Kidney (tissue), 14 donors: ENCODE data around the gene RILP. TPM values are rescaled to one million over a fixed set of nuclear protein-coding genes. Genes with fewer than 3 reads are reported as not detected.

Experiments
- DNase-seq, 5 donors: peaks; one replicate each; pipeline ENCODE4 v3.0.0-alpha.2; 2013 to 2020
- FAIRE-seq: peaks from 2 replicates; lab custom pipeline; 2012; peaks lifted over from hg19 to GRCh38; lab: Jason Lieb, UNC
- H3K27ac ChIP-seq, 2 donors: one replicate each; pipeline ENCODE4 v1.7.0; 2013; ENCODE audit warnings: low read depth in 2 of 2, low read length in 2 of 2, inconsistent platforms in 1 of 2
- H3K27me3 ChIP-seq: one replicate; pipeline ENCODE4 v1.7.1; 2013; ENCODE audit warnings: low read length, inconsistent platforms; ENCODE audit not compliant: control insufficient read depth, insufficient read depth
- H3K36me3 ChIP-seq, 3 donors: one replicate each; pipeline versions ENCODE4 v1.7.0 to v1.7.1; 2013; ENCODE audit warnings: low read length in 3 of 3, control low read depth in 1 of 3, inconsistent platforms in 1 of 3; ENCODE audit not compliant: insufficient read depth in 3 of 3, control insufficient read depth in 2 of 3
- H3K4me1 ChIP-seq, 3 donors: one replicate each; pipeline versions ENCODE4 v1.7.0 to v1.7.1; 2013; ENCODE audit warnings: low read length in 3 of 3, inconsistent platforms in 1 of 3, low read depth in 1 of 3; ENCODE audit not compliant: control insufficient read depth in 2 of 3, insufficient read depth in 2 of 3
- H3K4me3 ChIP-seq, 3 donors: one replicate each; pipeline versions ENCODE4 v1.7.0 to v1.8.1; 2013; ENCODE audit warnings: low read length in 3 of 3, control low read depth in 1 of 3, inconsistent platforms in 1 of 3
- H3K9ac ChIP-seq, 3 donors: one replicate each; pipeline versions ENCODE4 v1.7.0 to v1.7.1; 2013; ENCODE audit warnings: low read length in 3 of 3, control low read depth in 1 of 3, inconsistent platforms in 1 of 3
- H3K9me3 ChIP-seq, 3 donors: one replicate each; pipeline versions ENCODE4 v1.7.0 to v1.7.1; 2013; ENCODE audit warnings: low read length in 3 of 3, control low read depth in 1 of 3, inconsistent platforms in 1 of 3; ENCODE audit not compliant: control insufficient read depth in 2 of 3, insufficient read depth in 1 of 3
- CTCF ChIP-seq: IDR thresholded peaks from 3 replicates; pipeline ENCODE4 v1.5.1; 2012; ENCODE audit warnings: mild to moderate bottlenecking, moderate library complexity, borderline replicate concordance; ENCODE audit not compliant: insufficient read depth; ENCODE audit errors: extremely low read depth
- intact Hi-C: fragments of 100-400 bp; cut with DNase I; formaldehyde crosslinking; loops from one replicate; pipeline ENCODE4 v1.11.1; 2022
- polyA plus RNA-seq: library from polyadenylated mRNA; stranded (reverse); fragments of 350-450 nt; fragmentation: Illumina TruSeq; extraction: RNeasy Lipid Tissue Mini Kit (QIAGEN cat#74804); gene quantifications from one replicate; pipeline ENCODE4 v1.2.3, GENCODE V29; 2014; ENCODE audit warnings: low read depth, low replicate concordance; ENCODE audit not compliant: insufficient read depth
- total RNA-seq: library from RNA; stranded (reverse); fragmentation: NEBNext Ultra II Directional; extraction: Animal tissue kit (Norgen Biotek cat#: 25700); gene quantifications from one replicate; pipeline ENCODE4 v1.2.1, GENCODE V29; 2021
- donor health status: control.
- donor health status: control.
- donor health status: control.
- donor health status: control.
- donor health status: control.
- donor health status: DM: yes; HTN: yes; CAD: no.
- donor health status: Normal renal cell carcinoma (clear cell type).

The RILP gene
- total and polyA plus RNA-seq, 2 donors from 2014 or later, result 17.1 to 26.6 TPM

DNA sequence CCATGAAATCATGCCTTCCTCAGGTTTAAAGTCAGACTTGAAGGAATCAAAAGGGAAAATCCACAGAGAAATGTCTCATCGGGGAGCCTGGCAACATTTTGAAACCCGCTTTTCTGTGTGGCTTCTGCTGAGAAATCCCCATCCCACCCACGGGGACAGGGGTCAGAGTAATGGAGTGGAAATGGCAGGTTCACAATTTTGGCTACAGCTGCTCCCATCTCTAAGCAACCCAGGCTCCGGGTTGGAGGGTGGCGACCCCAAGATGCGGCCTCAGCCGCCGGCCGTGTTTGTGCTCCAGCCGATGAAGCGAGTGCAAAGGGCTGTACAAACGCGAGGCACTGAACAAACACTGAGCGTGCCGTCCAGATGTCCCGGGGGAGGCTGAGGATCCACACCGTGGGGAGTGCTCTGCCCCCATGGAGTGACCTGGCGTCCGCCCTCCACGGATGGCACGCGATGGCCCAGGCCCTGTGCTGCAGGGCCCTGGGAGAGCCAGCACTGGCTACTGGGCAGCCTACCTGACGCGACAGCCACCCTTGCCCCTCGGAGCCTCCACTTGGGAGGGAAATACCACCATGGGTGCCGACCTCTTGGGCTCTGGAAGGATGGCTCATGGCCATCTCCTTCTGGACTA, 43.2 kb downstream of the RILP start:
- Histone ChIP-seq H3K9ac (peak overlapping the region in 2 of 3 donors; percentile 16 to 87), H3K4me3 (no peak overlapping the region), H3K27me3 (no peaks in the 10 kb centered on the region), H3K9me3 (no peaks in the 10 kb centered on the region), H3K27ac (peak overlapping the region; percentile 91 to 94), H3K4me1 (peaks cover 0 to 37% (median 36%) of the 10 kb centered on the region in 3 donors), H3K36me3 (peaks cover 0 to 12% (median 6%) of the 10 kb centered on the region in 3 donors)
- no peak for TF ChIP-seq CTCF
- FAIRE-seq, result no peak
- DNase-seq, result peak in 2 of 5 donors; percentile 35 to 45
- intact Hi-C loops, result no loop called here

DNA sequence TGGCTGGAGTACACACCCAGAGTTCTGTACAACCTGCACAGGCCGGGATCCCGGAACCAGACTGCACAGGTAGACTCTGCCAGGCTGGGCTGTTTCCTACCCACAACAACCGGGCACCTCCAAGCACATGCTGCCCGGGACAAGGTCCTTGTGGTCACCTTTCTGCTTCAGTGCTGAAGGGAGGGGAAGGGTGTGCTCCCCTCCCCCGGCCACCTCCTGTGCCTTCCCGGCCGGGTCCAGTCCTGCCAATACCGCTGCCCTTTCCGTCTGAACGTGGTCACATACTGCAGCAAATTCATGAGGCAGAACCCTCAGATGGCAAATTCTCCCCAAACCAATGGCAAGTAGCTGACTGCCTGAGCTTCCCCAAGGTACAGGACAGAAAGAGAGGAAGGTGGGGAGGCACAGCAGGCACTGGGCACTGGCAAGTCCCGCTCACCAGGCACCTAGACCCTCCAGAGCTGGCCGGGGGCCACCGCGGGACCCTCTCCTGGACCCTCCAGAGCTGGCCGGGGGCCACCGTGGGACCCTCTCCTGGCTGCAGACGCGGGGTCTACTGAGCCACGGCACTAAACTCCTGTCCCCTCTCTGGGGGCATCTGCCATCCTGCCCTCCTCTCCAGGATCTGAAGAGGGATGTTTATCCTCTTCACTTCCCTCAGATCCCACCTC, 43.9 kb downstream of the RILP start:
- no peak overlapping the region for H3K4me3 ChIP-seq
- peaks cover 0 to 37% (median 36%) of the 10 kb centered on the region in 3 donors for H3K4me1 ChIP-seq

GRCh38 chr17:1604831-1605528, 44.7 kb downstream of the RILP start:
- H3K27ac ChIP-seq, result peak overlapping the region; percentile 87 to 89
- no peaks in the 10 kb centered on the region for H3K27me3 ChIP-seq
- H3K36me3 ChIP-seq, result peaks cover 0 to 9% (median 8%) of the 10 kb centered on the region in 3 donors
- no peaks in the 10 kb centered on the region for H3K9me3 ChIP-seq
- no peak for TF ChIP-seq CTCF
- FAIRE-seq, result no peak
- H3K4me1 ChIP-seq, result peaks cover 0 to 37% (median 36%) of the 10 kb centered on the region in 3 donors
- H3K9ac ChIP-seq, result peak overlapping the region in 1 of 3 donors; percentile 66
- intact Hi-C loops, result no loop called here
- peak; percentile 53 to 80 (median 64) for DNase-seq
- H3K4me3 ChIP-seq, result no peak overlapping the region

More for the DNA sequence above, 43.9 kb downstream of the RILP start:
- peak; percentile 61 to 92 (median 70) for DNase-seq
- Histone ChIP-seq H3K27ac (peak overlapping the region; percentile 91 to 94), H3K27me3 (no peaks in the 10 kb centered on the region), H3K9ac (peak overlapping the region in 2 of 3 donors; percentile 16 to 87), H3K9me3 (no peaks in the 10 kb centered on the region), H3K36me3 (peaks cover 0 to 9% (median 8%) of the 10 kb centered on the region in 3 donors)
- intact Hi-C loops, result no loop called here
- FAIRE-seq, result no peak
- TF ChIP-seq CTCF, result no peak
